Brain microvascular endothelial cell (primary cell): ENCODE measurements around the gene B4GALT6.
A peak's percentile ranks its signal among the peaks of the same experiment; 100 is the strongest.

Experiments used
- DNase-seq: peaks from one replicate; pipeline ENCODE4 v3.0.0-alpha.2; 2020
- H3K27ac ChIP-seq: fragments of 250-450 bp; sonication (Bioruptor Pico); 2 replicates; pipeline ENCODE4 v1.5.1; 2020; ENCODE audit warnings: mild to moderate bottlenecking, moderate library complexity
- H3K27me3 ChIP-seq: fragments of 250-450 bp; sonication (Bioruptor Pico); replicated peaks from 2 replicates; pipeline ENCODE4 v1.5.1; 2020; ENCODE audit warnings: mild to moderate bottlenecking
- H3K36me3 ChIP-seq: fragments of 250-450 bp; sonication (Bioruptor Pico); replicated peaks from 2 replicates; pipeline ENCODE4 v1.5.1; 2020; ENCODE audit warnings: mild to moderate bottlenecking
- H3K4me3 ChIP-seq: 2 replicates; pipeline ENCODE4 v1.5.1; 2011; ENCODE audit warnings: low read depth, mild to moderate bottlenecking, control low read depth, low read length, moderate library complexity
- CTCF ChIP-seq: IDR thresholded peaks from 2 replicates; pipeline ENCODE4 v1.5.1; 2011; ENCODE audit warnings: low read depth, mild to moderate bottlenecking, moderate library complexity, low read length, control low read depth, inconsistent platforms; ENCODE audit errors: missing control alignments
- in situ Hi-C: cut with HindIII; loops from 2 replicates; pipeline ENCODE4 v1.10.0; 2017; ENCODE audit warnings: low sequenced_read_pairs, low pct_ligation_motif_present

The B4GALT6 gene

GRCh38 chr18:31672628-31673135, 11.7 kb downstream of the B4GALT6 start:
- no peak overlapping the region for H3K4me3 ChIP-seq
- in situ Hi-C loops, result no loop called here
- DNase-seq, result no peak
- H3K36me3 ChIP-seq, result no peaks in the 10 kb centered on the region
- no peak overlapping the region for H3K27ac ChIP-seq
- H3K27me3 ChIP-seq, result no peaks in the 10 kb centered on the region
- TF ChIP-seq CTCF, result no peak

- no peaks in the 10 kb centered on the region for H3K36me3 ChIP-seq
- H3K27ac ChIP-seq, result no peak overlapping the region
- H3K4me3 ChIP-seq, result no peak overlapping the region
- no peak for TF ChIP-seq CTCF
- no peak for DNase-seq
- no peaks in the 10 kb centered on the region for H3K27me3 ChIP-seq
- in situ Hi-C loops, result no loop called here
These were observed 12.4 kb downstream of the B4GALT6 start for GRCh38 chr18:31671951-31672350.

GRCh38 chr18:31669541-31669940, 14.8 kb downstream of the B4GALT6 start:
- no peak overlapping the region for H3K27ac ChIP-seq
- DNase-seq, result no peak
- H3K36me3 ChIP-seq, result no peaks in the 10 kb centered on the region
- TF ChIP-seq CTCF, result no peak
- no peaks in the 10 kb centered on the region for H3K27me3 ChIP-seq
- no peak overlapping the region for H3K4me3 ChIP-seq
- in situ Hi-C loops, result no loop called here

- DNase-seq, result peak; percentile 41
- Histone ChIP-seq H3K27me3 (no peaks in the 10 kb centered on the region), H3K27ac (no peak overlapping the region), H3K4me3 (no peak overlapping the region), H3K36me3 (no peaks in the 10 kb centered on the region)
- no peak for TF ChIP-seq CTCF
- in situ Hi-C loops, result no loop called here
These were observed 17.2 kb downstream of the B4GALT6 start for GRCh38 chr18:31667185-31667584.

- Histone ChIP-seq H3K27me3 (no peaks in the 10 kb centered on the region), H3K36me3 (no peaks in the 10 kb centered on the region), H3K4me3 (no peak overlapping the region), H3K27ac (no peak overlapping the region)
- TF ChIP-seq CTCF, result no peak
- no peak for DNase-seq
- in situ Hi-C loops, result no loop called here
These were observed 18.3 kb downstream of the B4GALT6 start for GRCh38 chr18:31666055-31666454.

GRCh38 chr18:31664101-31664500, 20.3 kb downstream of the B4GALT6 start:
- TF ChIP-seq CTCF, result no peak
- in situ Hi-C loops, result no loop called here
- Histone ChIP-seq H3K36me3 (no peaks in the 10 kb centered on the region), H3K4me3 (no peak overlapping the region), H3K27ac (no peak overlapping the region), H3K27me3 (no peaks in the 10 kb centered on the region)
- no peak for DNase-seq
